K562 (cell line): Measurements from ENCODE around the gene RNASEH2C. TPM values are rescaled to one million over a fixed set of nuclear protein-coding genes. Genes with fewer than 3 reads are reported as not detected.

Experiments
- CTCF ChIP-seq, 3 experiments: IDR thresholded peaks in 2 of 3; conservative IDR thresholded peaks in 1 of 3; 2 replicates each; pipeline ENCODE4 v1.5.1; 2011 to 2012; ENCODE audit warnings: low read length in 3 of 3, mild to moderate bottlenecking in 3 of 3, control low read depth in 2 of 3, improper control_type of control experiment in 1 of 3, inconsistent platforms in 1 of 3, low read depth in 1 of 3, mixed read lengths in 1 of 3, moderate library complexity in 1 of 3; ENCODE audit not compliant: insufficient read depth in 2 of 3
- FUS ChIP-seq: fragments of 200-400 bp; formaldehyde crosslinking; optimal IDR thresholded peaks from 2 replicates; pipeline ENCODE3; 2017; ENCODE audit warnings: low read depth, low read length
- GATAD2A ChIP-seq: fragments of 450-650 bp; IDR thresholded peaks from 2 replicates; pipeline ENCODE4 v1.6.1; 2017
- GTF3C2 ChIP-seq: IDR thresholded peaks from 3 replicates; pipeline ENCODE4 v1.6.1; 2011; ENCODE audit warnings: borderline replicate concordance, mild to moderate bottlenecking, moderate library complexity; ENCODE audit not compliant: insufficient read length; ENCODE audit errors: extremely low read depth
- RBBP5 ChIP-seq: fragments of 200-600 bp; sonication (generic); IDR thresholded peaks from 2 replicates; pipeline ENCODE4 v1.6.1; 2012; ENCODE audit warnings: borderline replicate concordance, mild to moderate bottlenecking, low read length, control low read depth, inconsistent platforms; ENCODE audit not compliant: insufficient read depth, poor library complexity, severe bottlenecking
- TAF15 ChIP-seq: fragments of 200-400 bp; formaldehyde crosslinking; IDR thresholded peaks from 2 replicates; pipeline ENCODE4 v1.6.1; 2017; ENCODE audit warnings: mild to moderate bottlenecking, low read depth, low read length, moderate library complexity
- TRIM24 ChIP-seq, 2 experiments: fragments of 450-650 bp; IDR thresholded peaks; 2 replicates each; pipeline ENCODE4 v1.6.1; 2016
- TSC22D4 ChIP-seq: fragments of 450-650 bp; IDR thresholded peaks from 2 replicates; pipeline ENCODE4 v1.6.1; 2016; ENCODE audit warnings: missing genetic modification characterization, missing biosample characterization, control low read depth
- ZBED1 ChIP-seq: IDR thresholded peaks from 2 replicates; pipeline ENCODE4 v1.6.1; 2014
- ZKSCAN1 ChIP-seq: fragments of 150-350 bp; IDR thresholded peaks from 2 replicates; pipeline ENCODE4 v1.6.1; 2016; ENCODE audit warnings: low read depth, low read length
- ZKSCAN8 ChIP-seq: fragments of 200-800 bp; sonication (Bioruptor generic); IDR thresholded peaks from 2 replicates; pipeline ENCODE4 v1.6.1; 2016; ENCODE audit warnings: missing genetic modification characterization, missing compliant biosample characterization
- ZNF133 ChIP-seq: fragments of 250-450 bp; sonication (Bioruptor Pico); IDR thresholded peaks from 2 replicates; pipeline ENCODE4 v1.4.0; 2020; ENCODE audit warnings: mild to moderate bottlenecking
- polyA plus RNA-seq, 8 experiments: library from polyadenylated mRNA; depleted of rRNA in 4 of 8; stranded (reverse) in 5 of 8; unstranded in 3 of 8; fragments of >200 nt; fragmentation: Nextera tagmentation in 2 of 8; fragmentation: Illumina TruSeq in 1 of 8; extraction: Ambion mirVana in 2 of 8; extraction: Trizol in 1 of 8; gene quantifications; 2 replicates each; pipeline versions ENCODE4 v1.2.1 to v1.2.3, GENCODE V29; 2011 to 2014; ENCODE audit warnings: inconsistent platforms in 1 of 8, missing spikeins in 1 of 8
- total RNA-seq, 7 experiments: library from RNA; depleted of rRNA in 6 of 7; stranded (reverse); fragments of >200 nt in 6 of 7; fragmentation: Illumina TruSeq in 2 of 7; extraction: Trizol in 2 of 7; gene quantifications; 2 replicates each; pipeline versions ENCODE4 v1.2.1 to v1.2.3, GENCODE V29; 2011 to 2021; ENCODE audit warnings: low replicate concordance in 1 of 7
- TF ChIP-seq, protein P1 (sequence below): fragments of 250-450 bp; sonication (Bioruptor Pico); IDR thresholded peaks from 2 replicates; pipeline ENCODE4 v1.5.0; 2021
- TF ChIP-seq, protein P2 (sequence below): fragments of 250-450 bp; sonication (Bioruptor Pico); IDR thresholded peaks from 2 replicates; pipeline ENCODE4 v1.4.0; 2020

Gene RNASEH2C
- total and polyA plus RNA-seq, 9 of the 15 experiments (the other 6 are each of a cell fraction or from before 2014, with no cell fraction given) = 5.4 to 78.2 (median 15.6) TPM

- no peak for TF ChIP-seq CTCF (IDR thresholded peaks at IDR 0.05 in 2 of 3, conservative IDR thresholded peaks at IDR 0.05 in 1 of 3; ENCODE audit: insufficient read depth in 2 of 3, low read depth in 1 of 3, low read length in 3 of 3)
- TF ChIP-seq ZKSCAN8 (CRISPR knock-in tag) = no peak
- TF ChIP-seq TAF15 = no peak
- no peak for TF ChIP-seq FUS
- no peak for TF ChIP-seq GTF3C2
- TF ChIP-seq, protein P1, sequence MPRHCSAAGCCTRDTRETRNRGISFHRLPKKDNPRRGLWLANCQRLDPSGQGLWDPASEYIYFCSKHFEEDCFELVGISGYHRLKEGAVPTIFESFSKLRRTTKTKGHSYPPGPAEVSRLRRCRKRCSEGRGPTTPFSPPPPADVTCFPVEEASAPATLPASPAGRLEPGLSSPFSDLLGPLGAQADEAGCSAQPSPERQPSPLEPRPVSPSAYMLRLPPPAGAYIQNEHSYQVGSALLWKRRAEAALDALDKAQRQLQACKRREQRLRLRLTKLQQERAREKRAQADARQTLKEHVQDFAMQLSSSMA (CRISPR knock-in tag) = 0 out of 2 replicates have a peak, but pooled peaks have one; percentile 69
- TF ChIP-seq, protein P2, sequence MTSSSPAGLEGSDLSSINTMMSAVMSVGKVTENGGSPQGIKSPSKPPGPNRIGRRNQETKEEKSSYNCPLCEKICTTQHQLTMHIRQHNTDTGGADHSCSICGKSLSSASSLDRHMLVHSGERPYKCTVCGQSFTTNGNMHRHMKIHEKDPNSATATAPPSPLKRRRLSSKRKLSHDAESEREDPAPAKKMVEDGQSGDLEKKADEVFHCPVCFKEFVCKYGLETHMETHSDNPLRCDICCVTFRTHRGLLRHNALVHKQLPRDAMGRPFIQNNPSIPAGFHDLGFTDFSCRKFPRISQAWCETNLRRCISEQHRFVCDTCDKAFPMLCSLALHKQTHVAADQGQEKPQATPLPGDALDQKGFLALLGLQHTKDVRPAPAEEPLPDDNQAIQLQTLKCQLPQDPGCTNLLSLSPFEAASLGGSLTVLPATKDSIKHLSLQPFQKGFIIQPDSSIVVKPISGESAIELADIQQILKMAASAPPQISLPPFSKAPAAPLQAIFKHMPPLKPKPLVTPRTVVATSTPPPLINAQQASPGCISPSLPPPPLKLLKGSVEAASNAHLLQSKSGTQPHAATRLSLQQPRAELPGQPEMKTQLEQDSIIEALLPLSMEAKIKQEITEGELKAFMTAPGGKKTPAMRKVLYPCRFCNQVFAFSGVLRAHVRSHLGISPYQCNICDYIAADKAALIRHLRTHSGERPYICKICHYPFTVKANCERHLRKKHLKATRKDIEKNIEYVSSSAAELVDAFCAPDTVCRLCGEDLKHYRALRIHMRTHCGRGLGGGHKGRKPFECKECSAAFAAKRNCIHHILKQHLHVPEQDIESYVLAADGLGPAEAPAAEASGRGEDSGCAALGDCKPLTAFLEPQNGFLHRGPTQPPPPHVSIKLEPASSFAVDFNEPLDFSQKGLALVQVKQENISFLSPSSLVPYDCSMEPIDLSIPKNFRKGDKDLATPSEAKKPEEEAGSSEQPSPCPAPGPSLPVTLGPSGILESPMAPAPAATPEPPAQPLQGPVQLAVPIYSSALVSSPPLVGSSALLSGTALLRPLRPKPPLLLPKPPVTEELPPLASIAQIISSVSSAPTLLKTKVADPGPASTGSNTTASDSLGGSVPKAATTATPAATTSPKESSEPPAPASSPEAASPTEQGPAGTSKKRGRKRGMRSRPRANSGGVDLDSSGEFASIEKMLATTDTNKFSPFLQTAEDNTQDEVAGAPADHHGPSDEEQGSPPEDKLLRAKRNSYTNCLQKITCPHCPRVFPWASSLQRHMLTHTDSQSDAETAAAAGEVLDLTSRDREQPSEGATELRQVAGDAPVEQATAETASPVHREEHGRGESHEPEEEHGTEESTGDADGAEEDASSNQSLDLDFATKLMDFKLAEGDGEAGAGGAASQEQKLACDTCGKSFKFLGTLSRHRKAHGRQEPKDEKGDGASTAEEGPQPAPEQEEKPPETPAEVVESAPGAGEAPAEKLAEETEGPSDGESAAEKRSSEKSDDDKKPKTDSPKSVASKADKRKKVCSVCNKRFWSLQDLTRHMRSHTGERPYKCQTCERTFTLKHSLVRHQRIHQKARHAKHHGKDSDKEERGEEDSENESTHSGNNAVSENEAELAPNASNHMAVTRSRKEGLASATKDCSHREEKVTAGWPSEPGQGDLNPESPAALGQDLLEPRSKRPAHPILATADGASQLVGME (CRISPR knock-in tag) = peak; percentile 85; the same call in 1 of the 2 replicates
- TF ChIP-seq ZBED1 = no peak
- TF ChIP-seq TRIM24 (IDR thresholded peaks at IDR 0.05) = no peak
- TF ChIP-seq ZKSCAN1 = no peak
- TF ChIP-seq TSC22D4 (tag) = no peak
- TF ChIP-seq RBBP5 = peak; percentile 42
- no peak for TF ChIP-seq ZNF133
- TF ChIP-seq GATAD2A = no peak
Observed at GRCh38 chr11:65720211-65720934, at the start of gene RNASEH2C (continued).
